Kidney tubule cell (primary cell): Measurements from ENCODE around the gene LRRC7.

Experiments
- DNase-seq: peaks from one replicate; pipeline ENCODE4 v3.0.0-alpha.2; 2018; ENCODE audit warnings: low spot score

LRRC7 gene

DNA sequence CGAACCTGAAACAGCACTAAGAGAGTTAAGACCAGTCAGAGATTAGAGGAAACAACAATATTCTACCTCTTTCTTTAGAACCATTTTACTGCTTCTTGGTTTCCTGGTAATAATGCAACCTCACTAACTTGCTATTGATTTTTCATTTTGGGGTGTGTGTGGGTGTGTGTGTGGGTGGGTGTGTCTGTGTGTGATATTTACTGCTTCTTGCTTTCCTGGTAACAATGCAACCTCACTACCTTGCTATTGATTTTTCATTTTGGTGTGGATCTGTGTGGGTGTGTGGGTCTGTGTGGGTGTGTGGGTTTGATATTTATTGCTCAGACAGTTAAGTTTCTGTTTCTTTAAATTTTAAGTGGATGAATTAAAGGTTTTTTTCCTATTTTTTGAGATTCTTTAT lies 208.8 kb downstream of the LRRC7 start:
- no peak for DNase-seq

DNA sequence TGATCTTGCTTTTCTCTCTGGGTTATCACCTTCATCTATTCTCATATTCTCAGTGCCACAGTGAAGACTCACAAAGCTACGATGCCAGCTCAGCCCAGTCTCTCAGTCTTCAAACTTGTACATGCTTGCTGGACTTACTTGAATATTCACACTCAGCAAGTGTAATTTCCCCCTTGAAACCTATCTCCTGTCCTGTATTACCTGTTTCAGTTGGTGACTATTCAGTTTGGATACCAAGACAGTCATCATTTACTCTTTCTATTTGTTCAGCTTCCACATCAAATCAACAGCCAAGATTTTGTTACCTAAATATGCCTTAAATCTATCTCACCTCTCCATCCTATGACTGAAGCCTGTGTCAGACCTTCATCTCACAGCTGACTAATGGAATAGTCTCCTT lies 209.7 kb downstream of the LRRC7 start:
- no peak for DNase-seq

- DNase-seq, result no peak
Measured at GRCh38 chr1:69777971-69778370, 210.2 kb downstream of the LRRC7 start.

GRCh38 chr1:69787151-69787550 lies 219.4 kb downstream of the LRRC7 start:
- DNase-seq, result no peak

DNA sequence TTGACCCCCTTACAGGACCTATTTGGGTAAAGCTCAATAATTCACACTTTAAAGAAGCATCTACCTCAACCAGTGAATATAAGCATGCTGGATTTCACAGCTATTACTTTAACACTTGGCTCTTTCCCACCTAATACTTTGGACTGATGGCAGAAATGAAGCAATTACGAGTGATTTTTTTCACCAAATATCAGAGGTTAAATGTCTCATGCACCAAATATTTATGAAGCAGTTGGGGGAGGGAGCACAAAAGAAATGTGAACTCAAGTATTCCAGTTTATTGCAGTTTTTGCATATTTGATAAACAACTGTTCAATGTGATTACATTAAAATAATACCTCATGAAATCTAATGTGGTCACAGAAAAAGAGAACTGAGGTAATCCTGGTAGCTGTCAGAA lies 223.6 kb downstream of the LRRC7 start:
- no peak for DNase-seq

- DNase-seq, result no peak
Measured at GRCh38 chr1:69794831-69795230, 227.1 kb downstream of the LRRC7 start.

DNA sequence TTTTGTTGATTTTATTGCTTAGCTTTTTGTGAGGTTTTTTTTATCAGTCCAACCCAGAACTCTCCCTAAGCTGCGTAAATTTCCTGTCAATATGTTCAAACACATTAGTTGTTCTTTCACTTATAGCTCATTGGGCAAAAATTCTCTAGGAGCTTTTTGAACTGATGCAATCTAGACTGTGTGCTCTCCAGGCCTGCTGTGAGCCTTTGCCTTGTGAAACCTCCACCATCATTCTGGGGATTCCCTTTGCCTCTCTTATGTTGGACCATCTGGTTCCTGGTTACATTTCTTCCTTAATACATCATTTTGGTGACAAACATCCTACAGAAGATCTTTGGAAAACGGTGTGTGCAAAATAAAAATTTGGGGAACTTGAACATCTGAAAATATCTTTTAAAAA lies 247.2 kb downstream of the LRRC7 start:
- DNase-seq, result no peak

GRCh38 chr1:69824932-69825331 lies 257.2 kb downstream of the LRRC7 start:
- DNase-seq, result no peak

DNA sequence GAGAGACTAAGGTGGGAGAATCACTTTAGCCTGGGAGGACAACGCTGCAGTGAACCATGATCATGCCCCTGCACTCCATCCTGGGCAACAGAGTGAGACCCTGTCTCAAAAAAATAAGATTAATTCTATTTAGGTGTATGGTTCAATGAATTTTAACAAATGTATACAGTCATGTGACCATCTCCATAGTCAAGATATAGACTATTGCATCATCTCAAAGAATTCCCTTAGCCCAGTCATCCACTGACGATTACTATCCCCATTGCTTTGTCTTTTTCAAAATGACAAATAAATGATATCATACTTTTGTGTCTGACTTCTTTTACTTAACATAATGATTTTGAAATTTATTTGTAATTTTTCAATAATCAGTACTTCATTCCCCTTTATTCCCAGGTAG lies 260.0 kb downstream of the LRRC7 start:
- no peak for DNase-seq

- DNase-seq, result no peak
Measured at GRCh38 chr1:69833536-69833935, 265.8 kb downstream of the LRRC7 start.

DNA sequence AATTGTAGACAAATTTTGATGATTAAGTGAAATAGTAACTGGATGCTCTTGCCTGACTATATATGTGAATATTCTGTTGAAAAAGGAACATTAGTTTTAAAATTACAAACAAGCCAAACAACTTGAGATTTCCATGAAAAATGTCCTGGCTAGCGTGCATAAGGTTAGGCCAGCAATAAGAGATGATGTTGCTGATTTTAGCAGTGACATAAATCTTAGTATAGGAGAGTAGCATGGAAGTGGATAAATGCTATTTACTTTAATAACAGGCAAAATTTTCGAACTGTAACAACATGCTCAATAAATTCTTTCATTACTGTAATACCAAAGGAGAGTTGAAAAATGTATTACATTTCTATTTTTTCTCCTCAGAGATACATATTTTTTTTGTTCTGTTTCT lies 266.6 kb downstream of the LRRC7 start:
- no peak for DNase-seq

GRCh38 chr1:69835955-69836354 lies 268.2 kb downstream of the LRRC7 start:
- no peak for DNase-seq

DNA sequence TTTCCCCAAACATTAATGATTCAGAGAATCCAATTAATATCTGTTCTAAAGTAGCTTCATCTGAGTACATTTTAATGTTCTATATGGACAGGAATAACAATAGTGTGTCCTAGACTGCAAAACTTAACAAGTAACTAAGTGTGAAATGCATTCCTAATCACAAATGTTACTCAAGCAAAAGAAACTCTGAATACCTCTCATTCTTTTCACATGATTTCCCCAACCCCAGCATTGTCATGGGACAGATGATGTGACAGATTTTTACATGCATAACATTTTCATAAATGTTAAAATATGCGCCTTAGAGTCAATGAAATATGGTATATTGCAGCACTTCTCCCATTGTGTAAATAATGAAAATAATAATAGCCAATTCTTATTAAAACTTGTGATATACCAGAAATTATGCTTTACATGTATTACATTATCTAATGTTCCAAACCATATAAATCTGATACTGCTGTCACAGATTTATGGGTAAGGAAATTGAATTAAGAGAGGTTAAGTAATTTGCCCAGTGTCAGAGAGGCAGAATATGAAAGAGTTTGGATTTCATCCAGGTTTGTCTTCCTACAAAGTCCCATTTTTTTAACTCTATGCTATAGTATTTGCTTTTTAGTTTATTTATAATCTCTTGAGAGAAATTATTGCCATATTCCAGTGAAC lies 269.4 kb downstream of the LRRC7 start:
- peak; percentile 46 for DNase-seq

- no peak for DNase-seq
Measured at GRCh38 chr1:69842326-69842725, 274.6 kb downstream of the LRRC7 start.

DNA sequence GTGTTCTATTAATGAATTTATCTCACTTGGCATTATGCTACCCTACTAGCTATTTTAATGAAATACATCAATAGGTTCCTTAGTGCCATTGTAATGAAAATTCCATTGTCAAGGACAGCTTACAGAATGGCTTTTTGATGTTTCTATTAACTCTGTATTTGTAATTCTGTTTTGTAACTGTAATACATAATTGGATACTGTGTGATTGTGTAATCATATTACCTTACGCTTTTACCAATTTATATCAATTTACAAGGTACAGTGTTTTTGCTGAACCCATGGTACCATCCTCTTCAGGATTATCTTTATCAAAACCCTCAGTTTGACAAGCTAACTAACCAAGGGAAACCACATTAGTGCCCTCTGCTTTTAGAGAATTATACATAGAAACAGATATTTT lies 277.9 kb downstream of the LRRC7 start:
- no peak for DNase-seq

DNA sequence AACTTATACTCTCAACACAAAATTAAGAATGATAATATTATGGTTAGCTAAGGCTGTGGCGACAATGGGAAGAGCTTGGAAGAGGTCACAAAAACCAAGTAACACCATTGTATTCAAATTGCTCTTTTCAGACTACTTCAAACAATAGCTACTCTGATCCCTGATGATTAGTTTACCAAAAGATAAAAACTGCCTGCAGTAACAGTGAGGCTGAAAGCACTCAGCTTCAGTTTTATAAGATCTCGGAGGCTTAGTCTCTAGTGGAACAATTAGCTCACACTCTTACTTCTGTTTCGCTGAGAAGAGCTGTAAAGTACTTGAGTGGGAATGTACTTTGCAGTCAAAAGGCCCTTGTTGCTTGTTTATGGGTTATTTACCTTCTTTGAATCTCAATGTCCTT lies 278.5 kb downstream of the LRRC7 start:
- no peak for DNase-seq

DNA sequence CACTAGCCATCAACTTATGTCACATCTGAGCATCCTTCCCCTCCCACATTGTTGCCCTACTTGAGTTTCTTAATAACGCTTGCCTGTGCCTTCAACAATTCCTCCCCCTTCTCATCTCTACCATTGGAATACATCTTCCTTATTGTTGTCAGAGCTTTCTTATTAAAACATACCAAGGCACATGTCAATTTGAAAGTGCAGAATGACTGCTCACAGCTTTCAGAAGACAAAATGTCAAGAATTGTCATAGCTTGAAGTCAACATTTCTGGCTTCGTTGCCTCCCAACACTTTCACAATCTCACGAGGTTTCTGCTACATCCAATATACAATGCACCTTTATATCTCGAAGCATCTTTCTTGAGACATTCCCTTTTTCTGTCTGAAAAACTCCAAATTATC lies 279.9 kb downstream of the LRRC7 start:
- no peak for DNase-seq

DNA sequence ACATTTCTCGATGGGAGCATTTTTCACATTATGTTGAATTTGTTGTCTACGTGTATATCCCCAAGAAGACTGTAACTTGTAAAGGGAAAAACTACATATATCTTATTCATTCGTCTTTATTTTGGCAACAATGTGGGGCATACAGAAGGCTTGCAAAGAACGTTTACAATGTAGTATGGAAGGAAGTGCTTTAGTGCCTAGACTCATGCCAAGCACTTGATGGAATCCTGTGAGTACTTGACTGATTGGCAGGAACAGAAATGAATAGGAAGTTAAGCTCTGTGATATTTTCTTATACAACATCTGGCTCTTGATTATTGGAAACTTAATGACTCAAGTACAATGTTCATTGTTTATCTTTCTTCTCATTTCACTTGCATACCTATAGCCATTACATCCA lies 284.4 kb downstream of the LRRC7 start:
- no peak for DNase-seq

DNA sequence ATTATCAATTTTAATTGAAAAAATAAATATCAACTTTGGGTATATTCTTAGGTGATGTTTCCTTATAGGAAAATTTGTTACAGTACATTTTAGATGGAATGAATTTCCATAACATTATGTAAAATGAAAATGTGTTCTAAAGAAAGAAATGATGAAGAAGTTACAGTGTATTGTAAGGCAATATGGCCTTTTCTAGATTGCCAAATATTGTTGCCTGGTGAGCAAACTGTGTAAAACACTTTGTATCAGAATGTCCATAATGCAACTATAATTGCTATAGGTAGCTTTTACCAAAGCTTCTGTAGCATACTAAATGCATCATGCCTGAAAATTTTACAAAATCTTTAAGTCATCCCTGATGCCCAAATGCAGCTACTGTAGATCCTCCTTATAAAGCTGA lies 285.0 kb downstream of the LRRC7 start:
- DNase-seq, result no peak

DNA sequence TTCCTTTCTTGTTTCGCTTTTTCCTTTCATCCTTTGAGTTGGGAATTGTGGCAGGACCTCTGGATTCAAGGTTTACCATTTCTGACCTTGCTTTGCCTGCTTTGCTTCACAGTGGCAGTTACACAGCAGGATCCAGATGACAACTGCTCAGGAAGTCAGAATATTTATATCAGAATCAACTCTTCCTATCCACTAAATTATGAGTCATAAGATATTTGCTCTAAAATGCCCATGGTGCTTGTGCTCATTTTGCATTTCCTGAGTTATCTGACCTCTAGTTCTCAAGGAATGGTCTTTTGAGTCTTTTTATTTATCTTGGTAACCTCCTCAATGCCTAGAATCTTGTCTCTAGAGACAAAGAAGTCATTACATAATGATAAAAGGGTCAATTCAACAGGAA lies 290.8 kb downstream of the LRRC7 start:
- DNase-seq, result no peak

- DNase-seq, result no peak
Measured at GRCh38 chr1:69861641-69862040, 293.9 kb downstream of the LRRC7 start.

DNA sequence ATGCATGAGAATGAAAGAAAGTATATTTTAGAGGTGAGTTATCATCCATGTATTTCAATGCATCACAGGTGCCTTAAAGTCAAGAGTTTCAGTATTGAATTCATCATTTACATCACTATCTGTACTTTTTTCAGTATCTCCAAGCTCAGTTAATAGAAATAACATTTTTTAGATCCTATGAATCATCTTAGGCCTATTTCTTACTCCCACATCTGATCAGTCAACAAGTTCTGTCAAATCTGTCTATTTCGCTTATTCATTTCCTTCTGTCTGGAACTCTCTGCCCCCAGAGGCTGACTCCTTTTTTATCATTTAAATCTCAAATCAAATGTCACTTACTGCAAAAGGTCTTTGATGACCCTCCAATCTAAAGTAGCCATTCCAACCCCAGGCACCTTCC lies 295.2 kb downstream of the LRRC7 start:
- DNase-seq, result no peak

- no peak for DNase-seq
Measured at GRCh38 chr1:69863704-69864103, 296.0 kb downstream of the LRRC7 start.

DNA sequence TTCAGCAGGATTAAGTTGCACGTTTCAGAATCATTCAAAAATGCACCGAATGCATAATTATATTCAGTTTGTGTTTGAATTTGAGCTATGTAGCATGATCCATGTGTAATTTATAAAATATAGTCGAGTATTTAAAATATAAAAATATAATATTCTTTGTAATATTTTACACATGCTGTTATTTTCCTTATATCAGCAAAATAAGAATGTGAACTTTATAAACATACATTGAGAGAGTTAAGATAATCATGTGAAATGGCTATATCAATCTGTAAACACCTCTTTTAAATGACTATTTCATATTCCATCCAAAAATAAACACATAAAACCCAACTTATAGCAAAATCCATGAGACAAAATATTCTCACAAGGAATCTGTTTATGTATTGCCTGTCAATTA lies 303.7 kb downstream of the LRRC7 start:
- no peak for DNase-seq

DNA sequence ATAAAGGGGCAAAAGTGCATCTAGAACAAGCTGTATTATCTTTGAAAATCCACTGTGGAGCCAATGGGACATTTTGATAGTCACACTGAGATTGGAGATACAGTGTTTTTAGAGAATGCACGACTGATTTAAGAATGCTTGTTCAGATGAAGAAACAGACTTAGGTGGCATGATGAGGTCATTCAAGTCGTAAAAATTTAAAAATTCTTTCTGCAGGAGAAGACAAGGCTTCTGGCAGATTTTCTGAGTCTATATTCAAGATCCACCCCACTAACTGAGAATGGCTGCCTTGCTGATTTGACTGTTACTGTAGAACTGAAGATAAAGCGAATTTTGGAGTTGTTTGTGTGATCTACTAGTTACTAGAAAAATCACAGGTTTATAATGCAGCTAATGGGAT lies 310.6 kb downstream of the LRRC7 start:
- no peak for DNase-seq
